Activated CD8-positive, alpha-beta memory T cell treated with anti-CD3 and anti-CD28 coated beads, Interleukin-2, amount 50 U/mL, for 1 hour (primary cell): ENCODE measurements around the gene ANKRD63.

Experiments
- DNase-seq: peaks from one replicate; pipeline ENCODE4 v3.0.0-alpha.2; 2020; ENCODE audit errors: extremely low read depth

The ANKRD63 gene

GRCh38 chr15:40295877-40296560 is 13.2 kb upstream of the ANKRD63 start:
- no peak for DNase-seq

- DNase-seq: no peak
Measured at GRCh38 chr15:40295297-40295696, 12.4 kb upstream of the ANKRD63 start.

DNA sequence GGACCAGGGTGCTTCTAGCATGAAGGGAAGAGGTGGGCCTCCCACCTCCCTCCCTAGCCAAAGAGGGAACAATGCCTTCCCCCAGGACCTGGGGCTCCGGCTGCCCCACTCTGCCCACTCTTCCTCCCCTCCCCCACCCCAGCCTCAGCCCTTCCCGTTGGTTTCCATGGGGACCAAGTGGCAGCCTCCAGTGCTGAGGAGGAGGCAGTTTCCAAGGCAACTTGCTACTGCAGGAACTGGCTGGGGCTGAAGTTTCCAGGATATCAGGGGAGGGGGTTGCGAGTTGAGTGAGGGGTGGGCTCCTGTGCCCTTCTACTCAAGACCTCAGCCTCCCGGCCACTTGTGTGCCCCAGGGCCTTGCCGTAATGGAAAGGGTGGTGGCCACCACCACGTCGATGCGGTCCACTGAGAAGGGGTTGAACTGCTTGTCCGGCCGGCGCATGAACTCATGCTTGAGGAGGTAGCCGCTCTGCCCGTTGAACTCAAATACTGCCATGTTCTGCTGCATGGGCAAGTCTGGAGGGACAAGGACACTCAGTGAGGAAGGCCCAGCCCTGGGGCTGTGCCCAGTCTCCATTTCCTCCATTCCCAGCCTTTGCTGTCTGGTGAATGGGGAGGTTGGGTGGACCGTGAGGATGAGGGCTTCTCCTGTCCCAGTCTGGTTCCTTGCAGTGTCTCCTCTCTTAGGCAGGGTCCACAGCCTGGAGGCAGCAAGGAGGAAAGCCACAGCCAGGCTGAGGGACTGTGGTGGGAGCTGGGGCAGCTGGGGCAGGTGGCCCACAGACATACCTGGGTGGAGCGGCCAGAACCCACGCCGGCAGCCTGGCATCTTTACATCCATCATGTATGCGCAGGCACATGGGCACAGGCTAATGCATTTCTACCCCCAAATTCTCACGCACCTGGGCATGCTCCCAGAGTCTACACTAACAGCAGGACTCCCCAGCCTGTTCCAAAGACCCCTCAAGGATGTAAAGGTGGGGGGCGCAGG is 11.3 kb upstream of the ANKRD63 start:
- DNase-seq: no peak

- DNase-seq: no peak
Measured at GRCh38 chr15:40293006-40293405, 10.1 kb upstream of the ANKRD63 start.

- no peak for DNase-seq
Measured at GRCh38 chr15:40292246-40292645, 9.4 kb upstream of the ANKRD63 start.

DNA sequence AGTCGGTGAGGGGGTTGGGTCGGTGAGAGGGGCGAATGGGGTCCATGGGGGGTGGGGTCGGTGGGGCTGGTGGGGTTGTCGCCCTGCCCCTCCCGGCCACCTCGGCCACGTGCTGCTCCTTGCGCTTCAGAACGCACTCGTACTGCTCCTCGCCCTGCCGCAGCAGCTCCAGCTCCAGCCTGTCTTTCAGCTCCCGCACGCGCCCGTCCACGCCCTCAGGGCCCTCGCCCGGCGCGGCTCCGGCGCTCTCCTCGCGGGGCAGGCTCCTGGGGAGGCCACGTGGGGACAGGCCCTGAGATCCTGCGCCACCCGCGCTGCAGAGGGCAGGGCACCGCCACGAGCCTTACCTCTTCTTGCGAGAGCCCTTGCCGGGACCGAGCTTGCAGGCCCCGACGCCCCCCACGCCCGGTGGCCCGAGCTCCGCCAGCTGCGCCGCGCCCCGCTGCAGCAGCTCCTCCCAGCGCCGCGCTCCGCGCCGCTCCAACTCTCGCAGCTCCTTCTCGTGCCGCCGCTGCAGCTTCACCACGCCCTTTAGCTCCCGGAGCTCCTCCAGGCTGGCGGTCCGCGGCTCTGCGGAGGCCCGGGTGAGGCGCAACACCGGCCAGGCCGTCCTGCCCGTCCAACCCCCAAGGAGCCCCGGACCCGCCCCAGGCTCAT is 8.2 kb upstream of the ANKRD63 start:
- no peak for DNase-seq

DNA sequence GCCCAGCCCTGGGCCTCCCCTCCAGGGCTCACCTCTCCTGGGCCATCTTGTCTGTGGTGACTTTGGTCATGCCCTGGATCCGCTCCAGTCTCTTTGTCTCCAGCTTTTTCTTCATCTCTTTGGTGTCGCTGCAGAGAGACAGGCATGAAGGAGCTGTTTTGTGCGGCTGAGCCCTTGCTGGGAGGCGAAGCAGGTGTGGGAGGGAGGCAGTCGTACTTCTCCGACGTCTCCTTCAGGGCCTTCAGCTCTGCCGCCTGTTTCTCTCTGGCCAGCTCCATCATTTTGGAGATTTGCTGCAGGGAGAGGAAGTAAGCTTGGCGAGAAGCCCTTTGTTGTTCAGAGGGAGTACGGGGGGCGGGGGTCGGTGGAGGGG is 7.7 kb upstream of the ANKRD63 start:
- DNase-seq: no peak

GRCh38 chr15:40289140-40289775 is 6.4 kb upstream of the ANKRD63 start:
- DNase-seq: no peak

DNA sequence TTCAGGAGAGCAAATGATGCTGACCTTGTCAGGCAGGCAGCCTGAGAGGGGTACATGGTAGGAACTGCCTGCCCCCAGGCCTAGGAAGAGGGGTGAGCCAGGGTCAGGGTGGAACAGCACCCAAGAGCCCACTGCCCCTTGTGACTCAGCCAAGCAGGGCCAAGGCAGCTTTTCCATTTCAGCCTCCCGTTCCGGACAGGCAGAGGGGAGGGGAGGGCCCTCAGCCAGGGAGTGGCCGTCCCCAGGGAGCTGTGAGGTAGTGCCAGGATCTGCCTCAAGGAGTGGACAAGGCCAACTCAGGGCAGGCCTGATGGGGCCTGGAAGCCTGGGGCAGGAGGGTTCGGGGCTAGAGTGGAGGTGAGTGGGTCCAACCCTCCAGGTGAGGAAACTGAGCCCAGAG is 5.1 kb upstream of the ANKRD63 start:
- no peak for DNase-seq

DNA sequence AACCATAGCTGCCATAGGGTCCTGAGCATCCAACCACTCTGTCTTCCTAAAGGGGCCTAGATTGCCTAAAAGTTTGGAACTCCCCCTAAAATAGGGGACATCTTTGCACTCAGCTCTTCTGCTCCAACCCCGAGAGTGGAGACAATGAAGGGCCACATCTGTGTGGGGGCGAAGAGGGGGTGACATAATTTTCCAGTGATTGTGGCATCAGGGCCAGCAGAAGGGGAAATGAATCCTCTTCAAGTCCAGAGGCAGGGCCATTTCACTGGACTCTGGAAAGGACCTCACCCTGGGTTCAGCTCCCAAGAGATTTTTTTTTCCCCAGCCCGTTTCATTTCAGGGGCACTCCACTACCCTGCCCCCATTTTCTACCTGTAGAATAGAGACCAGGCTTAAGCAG is 4.6 kb upstream of the ANKRD63 start:
- no peak for DNase-seq

- no peak for DNase-seq
Measured at GRCh38 chr15:40286794-40287193, 3.9 kb upstream of the ANKRD63 start.

- no peak for DNase-seq
Measured at GRCh38 chr15:40286061-40286532, 3.2 kb upstream of the ANKRD63 start.

- DNase-seq: no peak
Measured at GRCh38 chr15:40285554-40286011, 2.7 kb upstream of the ANKRD63 start.

DNA sequence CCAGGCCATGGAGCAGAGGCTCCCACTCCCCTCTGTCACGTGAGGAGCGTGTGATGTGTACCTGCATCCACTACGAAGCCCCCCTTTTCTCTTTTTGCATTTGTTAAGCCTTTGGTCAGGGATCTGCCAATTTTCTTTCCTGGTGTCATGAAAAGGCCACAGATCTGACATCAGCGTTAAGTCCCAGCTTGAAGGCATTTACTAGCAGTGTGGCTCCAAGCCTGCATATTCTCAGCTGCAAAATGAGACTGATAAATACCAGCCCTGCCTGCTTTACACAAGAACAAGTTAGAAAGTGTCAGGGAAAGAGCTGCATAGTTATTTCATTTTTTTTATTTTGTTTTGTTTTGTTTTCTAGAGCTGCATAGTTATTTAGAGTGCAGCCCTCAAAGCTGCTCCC is 2.3 kb upstream of the ANKRD63 start:
- no peak for DNase-seq

- no peak for DNase-seq
Measured at GRCh38 chr15:40283615-40284300, 894 bp upstream of the ANKRD63 start.

- DNase-seq: no peak
Measured at GRCh38 chr15:40282147-40282868, 556 bp downstream of the ANKRD63 start.

DNA sequence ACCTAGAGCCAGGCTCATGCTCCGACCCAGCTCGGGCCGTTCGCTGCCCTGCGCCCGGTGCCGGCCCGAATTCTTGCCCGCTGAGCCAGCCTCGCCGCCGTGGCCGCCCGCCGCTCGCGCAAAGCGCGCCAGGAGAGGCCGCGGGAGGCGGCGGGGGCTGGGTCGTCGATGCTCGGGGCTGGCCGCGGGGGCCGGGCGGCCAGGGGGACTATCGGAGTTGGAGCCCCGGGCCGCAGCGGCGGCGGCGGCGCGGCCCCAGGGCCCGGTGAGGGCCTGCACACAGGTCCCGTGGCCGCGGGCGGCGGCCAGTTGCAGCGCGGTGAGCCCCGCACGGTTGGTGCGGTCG is 1.1 kb downstream of the ANKRD63 start:
- no peak for DNase-seq

GRCh38 chr15:40281057-40281800 is 1.6 kb downstream of the ANKRD63 start:
- no peak for DNase-seq

GRCh38 chr15:40280260-40281056 is 2.4 kb downstream of the ANKRD63 start:
- DNase-seq: no peak
